H1 (cell line): ENCODE measurements around the gene ABCD1. TPM values are rescaled to one million over a fixed set of nuclear protein-coding genes. Genes with fewer than 3 reads are reported as not detected.

ENCODE experiments used
- CTCF ChIA-PET: fragments of 300-600 bp; sonication (Branson Sonifier 250); formaldehyde crosslinking; loops from one replicate; lab custom pipeline; 2021; ENCODE audit not compliant: partially characterized antibody; lab: Charles Lee
- POLR2A ChIA-PET: fragments of 300-600 bp; sonication (Branson Sonifier 250); formaldehyde crosslinking; loops from one replicate; lab custom pipeline; 2021; ENCODE audit warnings: inconsistent platforms; ENCODE audit not compliant: partially characterized antibody; lab: Charles Lee
- DNase-seq, 2 experiments: peaks; one replicate each; pipeline versions ENCODE4 v3.0.0 to v3.0.0-alpha.2; 2010 to 2022; ENCODE audit warnings: low spot score in 2 of 2, low read depth in 1 of 2, mixed read lengths in 1 of 2
- FAIRE-seq: peaks from 2 replicates; lab custom pipeline; 2011; peaks lifted over from hg19 to GRCh38; lab: Jason Lieb, UNC
- H2AFZ ChIP-seq: 2 replicates; pipeline ENCODE4 v1.8.1; 2012; ENCODE audit warnings: low read length, inconsistent platforms
- H2AK5ac ChIP-seq: 2 replicates; pipeline ENCODE4 v1.6.1; 2013; ENCODE audit warnings: low read depth, low read length
- H2BK120ac ChIP-seq: replicated peaks from 2 replicates; pipeline ENCODE3; 2013; ENCODE audit warnings: low read depth, low read length, inconsistent platforms
- H2BK12ac ChIP-seq: 2 replicates; pipeline ENCODE4 v1.6.1; 2013; ENCODE audit warnings: low read depth, low read length
- H2BK15ac ChIP-seq: 2 replicates; pipeline ENCODE4 v1.6.1; 2013; ENCODE audit warnings: low read length
- H2BK20ac ChIP-seq: 2 replicates; pipeline ENCODE4 v1.6.1; 2013; ENCODE audit warnings: low read length
- H2BK5ac ChIP-seq: 2 replicates; pipeline ENCODE4 v1.6.1; 2013; ENCODE audit warnings: low read depth, low read length
- H3K14ac ChIP-seq: 2 replicates; pipeline ENCODE4 v1.6.1; 2013; ENCODE audit warnings: inconsistent platforms; ENCODE audit not compliant: insufficient read length
- H3K18ac ChIP-seq: 2 replicates; pipeline ENCODE4 v1.6.1; 2013; ENCODE audit warnings: low read length; ENCODE audit errors: extremely low read depth
- H3K23ac ChIP-seq: 2 replicates; pipeline ENCODE4 v1.6.1; 2013; ENCODE audit warnings: inconsistent platforms; ENCODE audit not compliant: insufficient read length
- H3K23me2 ChIP-seq: 2 replicates; pipeline ENCODE4 v1.6.1; 2013; ENCODE audit warnings: low read depth, low read length
- H3K27ac ChIP-seq: 2 replicates; pipeline ENCODE4 v1.6.1; 2011; ENCODE audit warnings: low read depth, low read length, inconsistent platforms
- H3K27me3 ChIP-seq, 4 experiments: replicated peaks in 1 of 4; 1 replicate in 1 of 4; 2 replicates in 3 of 4; pipeline versions ENCODE4 v1.6.1 to v1.8.1; 2011 to 2013; ENCODE audit warnings: low read length in 3 of 4, mild to moderate bottlenecking in 3 of 4, inconsistent platforms in 2 of 4, mixed read lengths in 2 of 4, moderate library complexity in 1 of 4; ENCODE audit not compliant: control insufficient read depth in 3 of 4, insufficient read depth in 3 of 4; ENCODE audit errors: extremely low read depth in 1 of 4
- H3K36me3 ChIP-seq, 4 experiments: 2 replicates each; pipeline versions ENCODE4 v1.6.1 to v1.8.1; 2011 to 2013; ENCODE audit warnings: mild to moderate bottlenecking in 4 of 4, low read length in 3 of 4, moderate library complexity in 2 of 4, control low read depth in 1 of 4, inconsistent platforms in 1 of 4; ENCODE audit not compliant: insufficient read depth in 4 of 4, control insufficient read depth in 2 of 4
- H3K4ac ChIP-seq: replicated peaks from 2 replicates; pipeline ENCODE3; 2013; ENCODE audit warnings: low read length, low read depth, mixed read lengths, inconsistent platforms; ENCODE audit not compliant: insufficient read length
- H3K4me1 ChIP-seq, 4 experiments: replicated peaks in 1 of 4; 1 replicate in 1 of 4; 2 replicates in 3 of 4; pipeline versions ENCODE4 v1.6.1 to v1.8.1; 2011 to 2013; ENCODE audit warnings: low read length in 3 of 4, inconsistent platforms in 2 of 4, mixed read lengths in 1 of 4; ENCODE audit not compliant: insufficient read depth in 4 of 4, control insufficient read depth in 3 of 4
- H3K4me2 ChIP-seq, 2 experiments: 2 replicates each; pipeline versions ENCODE4 v1.6.1 to v1.8.1; 2011 to 2013; ENCODE audit warnings: low read depth in 2 of 2, low read length in 2 of 2, control low read depth in 1 of 2, inconsistent platforms in 1 of 2, mild to moderate bottlenecking in 1 of 2; ENCODE audit not compliant: insufficient read depth in 1 of 2
- H3K4me3 ChIP-seq, 4 experiments: fragments of 200-600, 300-600 bp in 1 of 4; sonication (generic), shearing (Covaris generic), sonication (Bioruptor Twin) in 1 of 4; 2 replicates each; pipeline versions ENCODE4 v1.5.1 to v1.8.1; 2011 to 2016; ENCODE audit warnings: low read length in 4 of 4, low read depth in 3 of 4, control low read depth in 2 of 4, inconsistent platforms in 2 of 4, mild to moderate bottlenecking in 2 of 4, mixed read lengths in 1 of 4, moderate library complexity in 1 of 4; ENCODE audit not compliant: insufficient read depth in 2 of 4; ENCODE audit errors: extremely low read depth in 1 of 4
- H3K56ac ChIP-seq: replicated peaks from 2 replicates; pipeline ENCODE3; 2013; ENCODE audit warnings: low read depth, mild to moderate bottlenecking, mixed read lengths, low read length, inconsistent platforms; ENCODE audit not compliant: insufficient read length
- H3K79me1 ChIP-seq: 2 replicates; pipeline ENCODE4 v1.6.1; 2013; ENCODE audit warnings: low read depth, low read length, control low read depth
- H3K79me2 ChIP-seq, 2 experiments: 2 replicates each; pipeline versions ENCODE4 v1.6.1 to v1.8.1; 2012 to 2013; ENCODE audit warnings: low read length in 2 of 2, mild to moderate bottlenecking in 2 of 2, inconsistent platforms in 1 of 2; ENCODE audit not compliant: insufficient read depth in 2 of 2, control insufficient read depth in 1 of 2
- H3K9ac ChIP-seq, 4 experiments: replicated peaks in 1 of 4; 1 replicate in 1 of 4; 2 replicates in 3 of 4; pipeline versions ENCODE4 v1.6.1 to v1.8.1; 2011 to 2013; ENCODE audit warnings: low read depth in 3 of 4, low read length in 3 of 4, control low read depth in 2 of 4, mild to moderate bottlenecking in 2 of 4, moderate library complexity in 2 of 4, inconsistent platforms in 1 of 4; ENCODE audit errors: extremely low read depth in 1 of 4
- H3K9me3 ChIP-seq, 2 experiments: 2 replicates each; pipeline versions ENCODE4 v1.6.1 to v1.8.1; 2012 to 2013; ENCODE audit warnings: mild to moderate bottlenecking in 2 of 2, moderate library complexity in 2 of 2, control low read depth in 1 of 2, inconsistent platforms in 1 of 2, low read depth in 1 of 2, low read length in 1 of 2, mixed read lengths in 1 of 2; ENCODE audit not compliant: insufficient read depth in 2 of 2
- H4K20me1 ChIP-seq, 2 experiments: replicated peaks in 1 of 2; 2 replicates each; pipeline versions ENCODE3 to v1.8.1; 2011 to 2013; ENCODE audit warnings: inconsistent platforms in 2 of 2, low read length in 2 of 2, mild to moderate bottlenecking in 1 of 2; ENCODE audit not compliant: insufficient read depth in 2 of 2, control insufficient read depth in 1 of 2
- H4K5ac ChIP-seq: 2 replicates; pipeline ENCODE4 v1.6.1; 2013; ENCODE audit warnings: low read length, low read depth, mixed read lengths, inconsistent platforms; ENCODE audit not compliant: insufficient read length
- H4K8ac ChIP-seq: 2 replicates; pipeline ENCODE4 v1.8.0; 2013; ENCODE audit warnings: mild to moderate bottlenecking, moderate library complexity, low read length, inconsistent platforms; ENCODE audit not compliant: insufficient read depth; ENCODE audit errors: extremely low read depth
- H4K91ac ChIP-seq: replicated peaks from 2 replicates; pipeline ENCODE3; 2013; ENCODE audit warnings: low read length, mixed read lengths, inconsistent platforms; ENCODE audit not compliant: insufficient read length
- ATF2 ChIP-seq: IDR thresholded peaks from 2 replicates; pipeline ENCODE4 v1.6.1; 2012; ENCODE audit warnings: low read length, inconsistent platforms
- CBX5 ChIP-seq: fragments of 300-800, 300-1000 bp; sonication (generic); IDR thresholded peaks from 2 replicates; pipeline ENCODE4 v1.7.1; 2016; ENCODE audit warnings: antibody characterized with exemption, low read length, low read depth
- HDAC6 ChIP-seq: IDR thresholded peaks from one replicate; pipeline ENCODE4 v1.7.1; 2012; ENCODE audit warnings: low read depth, mild to moderate bottlenecking, inconsistent platforms, low read length, moderate library complexity
- POLR2A ChIP-seq, 2 experiments: IDR thresholded peaks; 1 replicate in 1 of 2; 2 replicates in 1 of 2; pipeline ENCODE4 v1.6.1; 2011; ENCODE audit warnings: low read depth in 2 of 2, low read length in 2 of 2, mild to moderate bottlenecking in 2 of 2; ENCODE audit errors: control extremely low read depth in 1 of 2
- POLR2AphosphoS5 ChIP-seq: IDR thresholded peaks from 2 replicates; pipeline ENCODE4 v1.6.1; 2011; ENCODE audit warnings: low read depth, low read length
- TAF7 ChIP-seq: optimal IDR thresholded peaks from 2 replicates; pipeline ENCODE3; 2011; ENCODE audit warnings: low read depth, mild to moderate bottlenecking, inconsistent platforms, low read length, moderate library complexity, borderline replicate concordance
- TCF12 ChIP-seq: IDR thresholded peaks from 2 replicates; pipeline ENCODE4 v1.6.1; 2011; ENCODE audit warnings: low read depth, mild to moderate bottlenecking, low read length
- TEAD4 ChIP-seq: IDR thresholded peaks from 2 replicates; pipeline ENCODE4 v1.6.1; 2012; ENCODE audit warnings: low read depth, low read length, inconsistent platforms, mixed read lengths
- WGBS, 2 experiments: shearing (Covaris generic) in 1 of 2; methylation state at CpG; one replicate each; pipeline versions ENCODE4 v1.1.6 to v1.1.7; 2013 to 2015; ENCODE audit warnings: low lambda C conversion rate in 2 of 2, mixed read lengths in 2 of 2, inconsistent platforms in 1 of 2, low coverage in 1 of 2, missing lambda C conversion rate in 1 of 2; ENCODE audit not compliant: insufficient replicate concordance in 2 of 2, insufficient coverage in 1 of 2, insufficient read length in 1 of 2; ENCODE audit errors: extremely low coverage in 1 of 2, missing lambda C conversion rate in 1 of 2; 5-methylcytosine and 5-hydroxymethylcytosine counted together
- polyA plus RNA-seq, 7 experiments: library from polyadenylated mRNA; depleted of rRNA in 3 of 7; stranded (reverse) in 5 of 7; unstranded in 2 of 7; fragments of >200 nt in 5 of 7; fragments of 200-250 nt in 2 of 7; gene quantifications; 1 replicate in 5 of 7; 2 replicates in 1 of 7; 4 replicates in 1 of 7; pipeline versions ENCODE4 v1.2.1 to v1.2.3, GENCODE V29; 2011 to 2013; ENCODE audit warnings: missing spikeins in 2 of 7, mixed read lengths in 2 of 7
- total RNA-seq: library from RNA; stranded (reverse); fragmentation: NEBNext Ultra II Directional; extraction: Animal tissue kit (Norgen Biotek cat#: 25700); gene quantifications from 2 replicates; pipeline ENCODE4 v1.2.1, GENCODE V29; 2021

The ABCD1 gene
- total and polyA plus RNA-seq, 2 of the 8 experiments (the other 6 are each of a cell fraction or from before 2014, with no cell fraction given), result 3.1 to 6.6 TPM

- H3K18ac ChIP-seq, result no peak overlapping the region
- no peak overlapping the region for H2AFZ ChIP-seq
- no peaks in the 10 kb centered on the region; the same call in 1 of the 2 replicates for H3K79me1 ChIP-seq
- H3K36me3 ChIP-seq, result peaks cover 0 to 44% (median 12%) of the 10 kb centered on the region in 4 experiments; a peak in 5 of 8 replicates
- CTCF ChIA-PET, result interaction anchor here (1.8 kb wide), 1 partner anchor 16 kb away, joined by 6 read pairs; no protein-coding TSS in a partner anchor
- WGBS, 2 experiments, result no CpG with 5 or more reads among the region's 4 CpGs
- peaks cover 0 to 13% of the 10 kb centered on the region in 2 experiments; a peak in 3 of 4 replicates for H3K79me2 ChIP-seq
- no peak for TF ChIP-seq POLR2A (IDR thresholded peaks at IDR 0.05; ENCODE audit: control extremely low read depth in 1 of 2, low read depth in 2 of 2, low read length in 2 of 2)
- no peak for TF ChIP-seq TAF7
- no peak for TF ChIP-seq TCF12
- no peak for TF ChIP-seq ATF2
- no peak for TF ChIP-seq HDAC6
- TF ChIP-seq CBX5, result no peak
- no peak; the same call in 1 of the 2 replicates for TF ChIP-seq POLR2AphosphoS5
- TF ChIP-seq TEAD4, result no peak
- H3K14ac ChIP-seq, result no peak overlapping the region
- no peaks in the 10 kb centered on the region for H3K9me3 ChIP-seq
- H2BK15ac ChIP-seq, result no peak overlapping the region
- H3K4me1 ChIP-seq, result peaks cover 0 to 12% (median 2%) of the 10 kb centered on the region in 4 experiments; a peak in 4 of 7 replicates
- no peak overlapping the region for H3K56ac ChIP-seq
- no peak overlapping the region for H2AK5ac ChIP-seq
- no peak overlapping the region for H4K8ac ChIP-seq
- H3K4ac ChIP-seq, result no peak overlapping the region
- H2BK120ac ChIP-seq, result no peak overlapping the region
- H3K27me3 ChIP-seq, result no peaks in the 10 kb centered on the region
- H2BK20ac ChIP-seq, result no peak overlapping the region
- no peak overlapping the region for H2BK5ac ChIP-seq
- no peak overlapping the region for H2BK12ac ChIP-seq
- DNase-seq (no peak), FAIRE-seq (no peak)
- POLR2A ChIA-PET, result interaction anchor here (0.8 to 1.2 kb wide), 3 partner anchors 13 to 22 kb away, joined by 3 to 5 read pairs (median 4); no protein-coding TSS in a partner anchor
- H3K23me2 ChIP-seq, result no peaks in the 10 kb centered on the region
- no peak overlapping the region for H3K27ac ChIP-seq
- H3K4me3 ChIP-seq, result no peak overlapping the region
- H4K91ac ChIP-seq, result no peak overlapping the region
- no peak overlapping the region for H3K4me2 ChIP-seq
- H3K9ac ChIP-seq, result no peak overlapping the region
- H3K23ac ChIP-seq, result no peak overlapping the region
- H4K5ac ChIP-seq, result no peak overlapping the region
- peaks cover 2 to 4% of the 10 kb centered on the region in 2 experiments for H4K20me1 ChIP-seq
Measured at GRCh38 chrX:153692003-153692402, 32.7 kb upstream of the ABCD1 start.
